Loucy (cell line): ENCODE measurements around the gene DGKB.

Experiments used
- H2AFZ ChIP-seq: fragments of 200-600 bp; sonication (generic); 2 replicates; pipeline ENCODE4 v1.6.0; 2016; ENCODE audit warnings: antibody characterized with exemption, mild to moderate bottlenecking, low read length, moderate library complexity
- H3F3A ChIP-seq: fragments of 200-600 bp; 2 replicates; pipeline ENCODE4 v1.6.0; 2016; ENCODE audit warnings: antibody characterized with exemption, low read depth, mild to moderate bottlenecking
- H3K27me3 ChIP-seq: fragments of 200-600 bp; sonication (generic); 2 replicates; pipeline ENCODE4 v1.6.1; 2014; ENCODE audit warnings: low read length, mild to moderate bottlenecking; ENCODE audit not compliant: insufficient read depth, poor library complexity, severe bottlenecking
- H3K36me3 ChIP-seq: fragments of 200-600 bp; sonication (generic); 2 replicates; pipeline ENCODE4 v1.6.1; 2016; ENCODE audit warnings: low read length; ENCODE audit not compliant: insufficient read depth
- H3K4me1 ChIP-seq: fragments of 200-600 bp; sonication (generic); 2 replicates; pipeline ENCODE4 v1.5.1; 2014; ENCODE audit warnings: low read length, mild to moderate bottlenecking; ENCODE audit not compliant: insufficient read depth, poor library complexity, severe bottlenecking
- H3K4me2 ChIP-seq: fragments of 200-600 bp; sonication (generic); 2 replicates; pipeline ENCODE4 v1.6.0; 2014; ENCODE audit warnings: antibody characterized with exemption, low read length, low read depth, mild to moderate bottlenecking; ENCODE audit not compliant: poor library complexity, severe bottlenecking
- H3K4me3 ChIP-seq: fragments of 200-600 bp; sonication (generic); 2 replicates; pipeline ENCODE4 v1.5.1; 2014; ENCODE audit warnings: low read length, mild to moderate bottlenecking, mixed read lengths; ENCODE audit not compliant: poor library complexity, severe bottlenecking
- H3K79me2 ChIP-seq: fragments of 200-600 bp; sonication (generic); 2 replicates; pipeline ENCODE4 v1.6.1; 2014; ENCODE audit warnings: low read length; ENCODE audit not compliant: insufficient read depth
- H3K9ac ChIP-seq: fragments of 200-600 bp; sonication (generic); 2 replicates; pipeline ENCODE4 v1.6.0; 2014; ENCODE audit warnings: mild to moderate bottlenecking, low read depth, low read length, moderate library complexity; ENCODE audit not compliant: poor library complexity, severe bottlenecking
- H3K9me2 ChIP-seq: fragments of 200-600 bp; sonication (generic); replicated peaks from 2 replicates; pipeline ENCODE4 v1.6.1; 2016; ENCODE audit warnings: low read depth, low read length, mixed read lengths
- H3K9me3 ChIP-seq: fragments of 200-600 bp; sonication (generic); 2 replicates; pipeline ENCODE4 v1.6.1; 2014; ENCODE audit warnings: mild to moderate bottlenecking, antibody characterized with exemption, low read length, low read depth; ENCODE audit not compliant: insufficient read depth
- H4K20me1 ChIP-seq: fragments of 200-600 bp; sonication (generic); 2 replicates; pipeline ENCODE4 v1.6.0; 2014; ENCODE audit warnings: antibody characterized with exemption, low read length, mild to moderate bottlenecking; ENCODE audit not compliant: insufficient read depth, poor library complexity, severe bottlenecking
- EZH2phosphoT487 ChIP-seq: fragments of 200-600 bp; IDR thresholded peaks from 2 replicates; pipeline ENCODE4 v1.6.1; 2018; ENCODE audit warnings: antibody characterized with exemption, mild to moderate bottlenecking, moderate library complexity, borderline replicate concordance
- TF ChIP-seq, protein P1 (sequence below): fragments of 200-600 bp; sonication (generic); conservative IDR thresholded peaks from 2 replicates; pipeline ENCODE4 v1.5.1; 2014; ENCODE audit warnings: mild to moderate bottlenecking, antibody characterized with exemption, low read length

Gene DGKB

DNA sequence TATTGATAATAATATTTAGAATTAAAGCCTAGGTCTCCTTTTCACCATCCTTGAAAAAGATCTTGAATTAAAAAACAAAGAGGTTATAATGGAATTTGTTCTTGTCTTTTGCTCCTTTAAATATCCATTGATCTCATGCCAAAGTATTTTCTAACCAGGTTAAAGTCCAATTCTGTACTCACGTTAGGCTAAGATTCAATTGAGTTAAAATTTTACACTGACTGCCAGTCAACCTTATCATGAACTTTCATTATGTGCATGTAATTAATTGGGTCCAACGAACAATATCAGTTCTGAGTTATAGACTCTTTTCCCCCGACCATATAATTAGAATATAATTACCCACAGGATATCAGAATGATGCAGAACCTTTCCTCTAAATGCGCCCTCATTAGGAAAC lies 266.6 kb downstream of the DGKB start:
- Histone ChIP-seq H3K27me3 (no peaks in the 10 kb centered on the region), H2AFZ (no peak overlapping the region), H3K9me2 (no peaks in the 10 kb centered on the region), H3K36me3 (no peaks in the 10 kb centered on the region), H3K9me3 (no peaks in the 10 kb centered on the region), H3K79me2 (no peaks in the 10 kb centered on the region), H3K4me3 (no peak overlapping the region), H3F3A (no peaks in the 10 kb centered on the region), H4K20me1 (no peaks in the 10 kb centered on the region), H3K4me1 (no peaks in the 10 kb centered on the region), H3K9ac (no peak overlapping the region), H3K4me2 (no peak overlapping the region)
- TF ChIP-seq, protein P1, sequence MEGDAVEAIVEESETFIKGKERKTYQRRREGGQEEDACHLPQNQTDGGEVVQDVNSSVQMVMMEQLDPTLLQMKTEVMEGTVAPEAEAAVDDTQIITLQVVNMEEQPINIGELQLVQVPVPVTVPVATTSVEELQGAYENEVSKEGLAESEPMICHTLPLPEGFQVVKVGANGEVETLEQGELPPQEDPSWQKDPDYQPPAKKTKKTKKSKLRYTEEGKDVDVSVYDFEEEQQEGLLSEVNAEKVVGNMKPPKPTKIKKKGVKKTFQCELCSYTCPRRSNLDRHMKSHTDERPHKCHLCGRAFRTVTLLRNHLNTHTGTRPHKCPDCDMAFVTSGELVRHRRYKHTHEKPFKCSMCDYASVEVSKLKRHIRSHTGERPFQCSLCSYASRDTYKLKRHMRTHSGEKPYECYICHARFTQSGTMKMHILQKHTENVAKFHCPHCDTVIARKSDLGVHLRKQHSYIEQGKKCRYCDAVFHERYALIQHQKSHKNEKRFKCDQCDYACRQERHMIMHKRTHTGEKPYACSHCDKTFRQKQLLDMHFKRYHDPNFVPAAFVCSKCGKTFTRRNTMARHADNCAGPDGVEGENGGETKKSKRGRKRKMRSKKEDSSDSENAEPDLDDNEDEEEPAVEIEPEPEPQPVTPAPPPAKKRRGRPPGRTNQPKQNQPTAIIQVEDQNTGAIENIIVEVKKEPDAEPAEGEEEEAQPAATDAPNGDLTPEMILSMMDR: no peak

DNA sequence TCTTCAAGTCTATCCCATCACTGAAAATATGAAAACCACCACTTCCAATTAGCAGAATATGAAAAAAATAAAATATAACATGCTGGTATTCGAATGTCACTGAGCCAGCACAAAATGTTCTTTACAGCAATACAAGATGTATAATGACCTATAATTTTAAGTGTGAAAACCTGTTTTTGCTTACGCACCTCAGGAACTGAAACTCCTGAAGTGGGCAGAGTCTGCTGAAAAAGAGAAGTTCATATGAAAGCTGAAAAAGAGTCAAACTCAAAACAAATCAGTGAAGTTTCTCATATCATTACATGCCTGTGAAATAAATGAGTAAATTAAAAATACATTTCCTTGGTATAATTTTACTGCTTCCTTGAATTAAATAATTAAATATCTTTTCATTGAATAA lies 272.5 kb downstream of the DGKB start:
- Histone ChIP-seq H3F3A (no peaks in the 10 kb centered on the region), H3K4me1 (no peaks in the 10 kb centered on the region), H3K9ac (no peak overlapping the region), H3K27me3 (no peaks in the 10 kb centered on the region), H3K36me3 (no peaks in the 10 kb centered on the region), H3K4me3 (no peak overlapping the region), H3K79me2 (no peaks in the 10 kb centered on the region), H4K20me1 (no peaks in the 10 kb centered on the region), H3K9me2 (no peaks in the 10 kb centered on the region), H3K4me2 (no peak overlapping the region), H2AFZ (no peak overlapping the region), H3K9me3 (no peaks in the 10 kb centered on the region)
- TF ChIP-seq, protein P1: no peak
- TF ChIP-seq EZH2phosphoT487: no peak

DNA sequence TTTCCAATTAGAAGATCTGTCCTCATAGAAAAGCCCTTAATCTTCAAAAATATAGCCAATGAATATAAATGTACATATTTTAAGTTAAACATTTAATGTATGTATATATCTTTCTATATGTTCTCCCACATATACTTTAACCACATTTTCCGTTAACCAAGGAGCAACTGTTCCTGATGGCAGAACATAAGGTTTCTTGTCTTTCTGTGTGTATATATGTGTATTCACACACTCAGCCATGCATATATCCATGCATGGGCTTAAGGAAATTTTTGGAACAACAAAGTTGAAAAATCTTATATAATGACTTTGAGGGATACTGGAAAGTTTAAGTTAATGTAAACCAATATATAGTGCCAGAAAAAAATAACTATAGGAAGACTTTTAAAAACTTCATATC lies 274.0 kb downstream of the DGKB start:
- no peaks in the 10 kb centered on the region for H3K4me1 ChIP-seq
- no peak overlapping the region for H3K4me3 ChIP-seq
- no peak overlapping the region for H2AFZ ChIP-seq
- TF ChIP-seq, protein P1: no peak
- TF ChIP-seq EZH2phosphoT487: no peak
- no peaks in the 10 kb centered on the region for H4K20me1 ChIP-seq
- H3K9me2 ChIP-seq: no peaks in the 10 kb centered on the region
- no peak overlapping the region for H3K4me2 ChIP-seq
- no peaks in the 10 kb centered on the region for H3K9me3 ChIP-seq
- H3K27me3 ChIP-seq: no peaks in the 10 kb centered on the region
- H3K79me2 ChIP-seq: no peaks in the 10 kb centered on the region
- H3K9ac ChIP-seq: no peak overlapping the region
- no peaks in the 10 kb centered on the region for H3K36me3 ChIP-seq
- H3F3A ChIP-seq: no peaks in the 10 kb centered on the region
